ENCODE measurements around the gene BIK. TPM values are rescaled to one million over a fixed set of nuclear protein-coding genes. Genes with fewer than 3 reads are reported as not detected.

The BIK gene
- total RNA-seq, 2 experiments from 2014 or later, result 1.5 to 1.9 TPM

- no peaks in the 10 kb centered on the region for H3K27me3 Mint-ChIP-seq
- no peaks in the 10 kb centered on the region for H3K4me1 Mint-ChIP-seq
- CTCF ChIA-PET, result interaction anchor here (1.4 kb wide), 1 partner anchor 25 kb away, joined by 5 read pairs; the partner anchor contains the start of gene TTLL12
- peaks cover 2% of the 10 kb centered on the region for H3K36me3 Mint-ChIP-seq
- no peak overlapping the region for H3K4me3 Mint-ChIP-seq
- no peak overlapping the region for H3K27ac Mint-ChIP-seq
- DNase-seq (no peak), ATAC-seq (no peak)
- H3K9me3 Mint-ChIP-seq (ENCODE audit: low read depth), result no peaks in the 10 kb centered on the region
Observed at GRCh38 chr22:43162412-43163150, 52.0 kb downstream of the BIK start.

GRCh38 chr22:43163241-43163795, 52.8 kb downstream of the BIK start:
- no peak overlapping the region for H3K27ac Mint-ChIP-seq
- ATAC-seq, result no peak
- no peaks in the 10 kb centered on the region for H3K9me3 Mint-ChIP-seq (ENCODE audit: low read depth)
- no peaks in the 10 kb centered on the region for H3K4me1 Mint-ChIP-seq
- CTCF ChIA-PET, result interaction anchor here (1.4 kb wide), 1 partner anchor 24 kb away, joined by 5 read pairs; the partner anchor contains the start of gene TTLL12
- H3K4me3 Mint-ChIP-seq, result no peak overlapping the region
- DNase-seq, result no peak
- H3K36me3 Mint-ChIP-seq, result peaks cover 3% of the 10 kb centered on the region
- H3K27me3 Mint-ChIP-seq, result no peaks in the 10 kb centered on the region

GRCh38 chr22:43164636-43165035, 54.1 kb downstream of the BIK start:
- DNase-seq (no peak), ATAC-seq (no peak)
- Mint-ChIP-seq H3K9me3 (ENCODE audit: low read depth) (no peaks in the 10 kb centered on the region), H3K27ac (no peak overlapping the region), H3K4me3 (no peak overlapping the region), H3K27me3 (no peaks in the 10 kb centered on the region), H3K4me1 (peaks cover 5% of the 10 kb centered on the region), H3K36me3 (peaks cover 3% of the 10 kb centered on the region)
- CTCF ChIA-PET, result no interaction called here

- Mint-ChIP-seq H3K9me3 (ENCODE audit: low read depth) (no peaks in the 10 kb centered on the region), H3K4me3 (no peak overlapping the region), H3K27ac (no peak overlapping the region), H3K36me3 (peaks cover 5% of the 10 kb centered on the region), H3K27me3 (no peaks in the 10 kb centered on the region), H3K4me1 (peaks cover 13% of the 10 kb centered on the region)
- no peak for DNase-seq
- CTCF ChIA-PET, result no interaction called here
- no peak for ATAC-seq
Observed at GRCh38 chr22:43166132-43166930, 55.8 kb downstream of the BIK start.

- CTCF ChIA-PET, result no interaction called here
- H3K4me3 Mint-ChIP-seq, result no peak overlapping the region
- H3K27ac Mint-ChIP-seq, result no peak overlapping the region
- no peaks in the 10 kb centered on the region for H3K9me3 Mint-ChIP-seq (ENCODE audit: low read depth)
- peaks cover 5% of the 10 kb centered on the region for H3K36me3 Mint-ChIP-seq
- peaks cover 17% of the 10 kb centered on the region for H3K4me1 Mint-ChIP-seq
- H3K27me3 Mint-ChIP-seq, result no peaks in the 10 kb centered on the region
- ATAC-seq, result no peak
- DNase-seq, result no peak
Observed at GRCh38 chr22:43167001-43167589, 56.5 kb downstream of the BIK start.

GRCh38 chr22:43168471-43169309, 58.1 kb downstream of the BIK start:
- Mint-ChIP-seq H3K27me3 (no peaks in the 10 kb centered on the region), H3K9me3 (ENCODE audit: low read depth) (no peaks in the 10 kb centered on the region), H3K4me1 (peaks cover 17% of the 10 kb centered on the region), H3K4me3 (no peak overlapping the region), H3K27ac (no peak overlapping the region), H3K36me3 (peaks cover 5% of the 10 kb centered on the region)
- CTCF ChIA-PET, result interaction anchor here (0.8 kb wide), 1 partner anchor 368 kb away, joined by 3 read pairs; no protein-coding TSS in a partner anchor
- ATAC-seq, result no peak
- DNase-seq, result no peak

- Mint-ChIP-seq H3K36me3 (peaks cover 5% of the 10 kb centered on the region), H3K27me3 (no peaks in the 10 kb centered on the region), H3K27ac (no peak overlapping the region), H3K9me3 (ENCODE audit: low read depth) (no peaks in the 10 kb centered on the region), H3K4me1 (peaks cover 17% of the 10 kb centered on the region), H3K4me3 (no peak overlapping the region)
- no peak for ATAC-seq
- CTCF ChIA-PET, result no interaction called here
- no peak for DNase-seq
Observed at GRCh38 chr22:43169310-43170130, 59.0 kb downstream of the BIK start.

- Mint-ChIP-seq H3K27me3 (no peaks in the 10 kb centered on the region), H3K4me1 (peaks cover 17% of the 10 kb centered on the region), H3K9me3 (ENCODE audit: low read depth) (no peaks in the 10 kb centered on the region), H3K27ac (no peak overlapping the region), H3K4me3 (no peak overlapping the region), H3K36me3 (peaks cover 5% of the 10 kb centered on the region)
- no peak for DNase-seq
- no peak for ATAC-seq
- CTCF ChIA-PET, result no interaction called here
Observed at GRCh38 chr22:43170131-43170480, 59.6 kb downstream of the BIK start.

GRCh38 chr22:43171019-43171491, 60.5 kb downstream of the BIK start:
- peaks cover 18% of the 10 kb centered on the region for H3K4me1 Mint-ChIP-seq
- ATAC-seq (no peak), DNase-seq (no peak)
- peak overlapping the region; percentile 69 for H3K27ac Mint-ChIP-seq
- CTCF ChIA-PET, result no interaction called here
- no peaks in the 10 kb centered on the region for H3K9me3 Mint-ChIP-seq (ENCODE audit: low read depth)
- H3K27me3 Mint-ChIP-seq, result no peaks in the 10 kb centered on the region
- peaks cover 5% of the 10 kb centered on the region for H3K36me3 Mint-ChIP-seq
- no peak overlapping the region for H3K4me3 Mint-ChIP-seq

- H3K4me3 Mint-ChIP-seq, result no peak overlapping the region
- H3K36me3 Mint-ChIP-seq, result peaks cover 5% of the 10 kb centered on the region
- DNase-seq, result no peak
- no peaks in the 10 kb centered on the region for H3K27me3 Mint-ChIP-seq
- peaks cover 20% of the 10 kb centered on the region for H3K4me1 Mint-ChIP-seq
- CTCF ChIA-PET, result no interaction called here
- H3K27ac Mint-ChIP-seq, result no peak overlapping the region
- H3K9me3 Mint-ChIP-seq (ENCODE audit: low read depth), result no peaks in the 10 kb centered on the region
- ATAC-seq, result no peak
Observed at GRCh38 chr22:43171607-43172006, 61.1 kb downstream of the BIK start.

- Mint-ChIP-seq H3K36me3 (peaks cover 5% of the 10 kb centered on the region), H3K27me3 (no peaks in the 10 kb centered on the region), H3K4me3 (no peak overlapping the region), H3K9me3 (ENCODE audit: low read depth) (no peaks in the 10 kb centered on the region), H3K4me1 (peaks cover 20% of the 10 kb centered on the region), H3K27ac (no peak overlapping the region)
- ATAC-seq (no peak), DNase-seq (no peak)
- CTCF ChIA-PET, result no interaction called here
Observed at GRCh38 chr22:43172191-43172590, 61.6 kb downstream of the BIK start.

- Mint-ChIP-seq H3K4me3 (no peak overlapping the region), H3K27me3 (no peaks in the 10 kb centered on the region), H3K9me3 (ENCODE audit: low read depth) (no peaks in the 10 kb centered on the region), H3K27ac (no peak overlapping the region), H3K4me1 (peaks cover 20% of the 10 kb centered on the region), H3K36me3 (peaks cover 14% of the 10 kb centered on the region)
- DNase-seq (no peak), ATAC-seq (no peak)
- CTCF ChIA-PET, result no interaction called here
Observed at GRCh38 chr22:43173566-43173965, 63.0 kb downstream of the BIK start.

Data from activated CD8-positive, alpha-beta memory T cell treated with anti-CD3 and anti-CD28 coated beads, Interleukin-2, amount 10 ng/mL, durations not matched to agents 7 days and 5 days (primary cell).